Activated CD8-positive, alpha-beta T cell treated with anti-CD3 and anti-CD28 coated beads for 36 hours (primary cell): ENCODE measurements around the gene CHD2. TPM values are rescaled to one million over a fixed set of nuclear protein-coding genes. Genes with fewer than 3 reads are reported as not detected.

Experiments
- ATAC-seq: fragments of 200-7000 bp; cut with Tn5 transposase; one replicate; pipeline ENCODE4 v1.10.0; 2021; ENCODE audit warnings: mild to moderate bottlenecking, moderate library complexity
- CTCF ChIA-PET: fragments of 350-600 bp; sonication (Branson Sonifier 250); formaldehyde crosslinking; loops from one replicate; lab custom pipeline; 2021; ENCODE audit warnings: antibody characterized with exemption; lab: Charles Lee
- POLR2A ChIA-PET: fragments of 350-600 bp; sonication (Branson Sonifier 250); formaldehyde crosslinking; loops from one replicate; lab custom pipeline; 2021; ENCODE audit warnings: antibody characterized with exemption; lab: Charles Lee
- DNase-seq: peaks from one replicate; pipeline ENCODE4 v3.0.0-alpha.2; 2020
- H3K27ac Mint-ChIP-seq: one replicate; pipeline ENCODE4 v1.8.0; 2021; ENCODE audit warnings: mild to moderate bottlenecking, mixed read lengths
- H3K27me3 Mint-ChIP-seq: one replicate; pipeline ENCODE4 v1.8.0; 2021; ENCODE audit warnings: mixed read lengths
- H3K36me3 Mint-ChIP-seq: one replicate; pipeline ENCODE4 v1.8.0; 2021; ENCODE audit warnings: low read depth, mixed read lengths
- H3K4me1 Mint-ChIP-seq: one replicate; pipeline ENCODE4 v1.8.0; 2021; ENCODE audit warnings: low read depth, mixed read lengths
- H3K4me3 Mint-ChIP-seq: one replicate; pipeline ENCODE4 v1.8.0; 2021; ENCODE audit warnings: mild to moderate bottlenecking, moderate library complexity, mixed read lengths
- H3K9me3 Mint-ChIP-seq: one replicate; pipeline ENCODE4 v1.8.0; 2021; ENCODE audit warnings: mixed read lengths
- CTCF ChIP-seq: fragments of 200-600 bp; IDR thresholded peaks from one replicate; pipeline ENCODE4 v1.8.0; 2022; ENCODE audit warnings: antibody characterized with exemption, mild to moderate bottlenecking
- intact Hi-C: fragments of 100-400 bp; cut with micrococcal nuclease; formaldehyde crosslinking; loops from one replicate; pipeline ENCODE4 v1.10.0; 2022
- total RNA-seq, 2 experiments: library from RNA; stranded (reverse); gene quantifications; one replicate each; pipeline ENCODE4 v1.2.3, GENCODE V29; 2021

CHD2 gene
- total RNA-seq, 2 experiments from 2014 or later: 124 to 138 TPM

DNA sequence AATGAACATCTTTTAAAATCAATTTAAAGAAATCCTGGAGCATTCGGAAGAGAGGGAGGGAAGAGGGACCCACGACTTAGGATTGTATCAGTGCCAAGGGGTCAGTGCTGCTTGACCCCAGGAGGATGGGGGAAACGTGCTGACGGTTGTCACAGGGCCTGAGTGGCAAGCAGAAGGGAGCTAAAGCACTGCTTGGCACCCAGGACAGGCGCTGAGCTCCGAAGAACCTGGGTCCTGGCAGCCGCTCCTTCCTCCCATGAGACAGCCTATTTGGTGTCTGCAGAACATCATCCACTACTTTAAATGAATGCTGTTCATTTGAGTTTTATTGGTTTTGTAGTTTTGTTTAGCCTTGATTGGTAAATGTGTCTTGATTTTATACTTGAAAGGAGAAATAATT is 134.4 kb downstream of the CHD2 start:
- no peak overlapping the region for H3K27ac Mint-ChIP-seq
- ChIA-PET POLR2A (no interaction called here), CTCF (interaction anchor here (2.1 kb wide), 1 partner anchor 236 kb away, joined by 15 read pairs; no protein-coding TSS in a partner anchor)
- no peak for TF ChIP-seq CTCF
- no peak for ATAC-seq
- intact Hi-C loops: loop anchor here (5.0 kb wide), 1 partner anchor 237 kb away; no protein-coding TSS in a partner anchor
- H3K9me3 Mint-ChIP-seq: no peaks in the 10 kb centered on the region
- no peak overlapping the region for H3K4me3 Mint-ChIP-seq
- peaks cover 16% of the 10 kb centered on the region for H3K4me1 Mint-ChIP-seq
- no peak for DNase-seq
- H3K36me3 Mint-ChIP-seq: no peaks in the 10 kb centered on the region
- H3K27me3 Mint-ChIP-seq: no peaks in the 10 kb centered on the region

DNA sequence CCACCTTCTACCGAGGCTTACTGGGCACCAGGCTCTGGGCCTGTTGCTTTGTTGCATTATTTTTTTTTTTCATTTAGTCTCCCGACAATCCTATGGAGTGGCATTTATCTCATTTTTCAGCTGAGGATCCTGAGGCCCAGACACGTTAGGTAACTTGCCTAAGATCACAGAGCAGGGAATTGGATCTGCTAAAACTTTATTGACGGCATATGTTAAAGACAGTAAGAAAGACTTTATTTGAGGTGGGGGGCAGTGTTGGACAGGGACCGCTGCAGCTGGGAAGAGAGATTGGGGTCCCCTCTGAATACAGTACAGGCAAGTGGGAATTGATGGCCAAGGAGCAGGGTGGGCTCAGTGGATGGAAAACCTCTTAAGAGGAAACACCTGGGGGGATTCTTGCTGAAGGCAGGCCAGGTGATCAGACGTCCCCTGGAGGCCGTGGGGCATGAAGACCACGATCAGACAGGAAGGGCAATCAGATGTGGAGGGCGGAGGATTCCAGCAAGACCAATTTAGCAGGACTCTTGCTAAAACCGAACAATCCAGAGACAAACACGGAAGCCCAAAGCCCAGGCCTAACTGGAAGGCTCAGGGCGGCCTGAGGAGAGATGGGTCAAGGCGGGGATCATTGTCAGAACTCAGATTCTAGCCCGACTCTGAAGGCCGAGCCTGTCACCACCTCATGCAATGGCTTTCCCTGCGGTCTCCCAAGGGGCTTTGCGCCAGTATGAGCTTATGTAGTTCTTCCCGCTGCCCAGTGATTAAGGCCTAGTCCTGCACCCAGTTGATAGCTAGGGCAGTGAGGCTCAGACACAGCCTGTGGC is 135.2 kb downstream of the CHD2 start:
- Mint-ChIP-seq H3K4me1 (peaks cover 9% of the 10 kb centered on the region), H3K27ac (no peak overlapping the region), H3K27me3 (no peaks in the 10 kb centered on the region), H3K4me3 (no peak overlapping the region), H3K36me3 (no peaks in the 10 kb centered on the region), H3K9me3 (no peaks in the 10 kb centered on the region)
- ChIA-PET CTCF (interaction anchor here (0.8 to 2.1 kb wide), 11 partner anchors 15 to 1085 kb away, joined by 3 to 15 read pairs (median 3); partner anchors contain the start of gene RGMA), POLR2A (no interaction called here)
- DNase-seq (no peak), ATAC-seq (peak; percentile 38)
- intact Hi-C loops: no loop called here
- no peak for TF ChIP-seq CTCF

DNA sequence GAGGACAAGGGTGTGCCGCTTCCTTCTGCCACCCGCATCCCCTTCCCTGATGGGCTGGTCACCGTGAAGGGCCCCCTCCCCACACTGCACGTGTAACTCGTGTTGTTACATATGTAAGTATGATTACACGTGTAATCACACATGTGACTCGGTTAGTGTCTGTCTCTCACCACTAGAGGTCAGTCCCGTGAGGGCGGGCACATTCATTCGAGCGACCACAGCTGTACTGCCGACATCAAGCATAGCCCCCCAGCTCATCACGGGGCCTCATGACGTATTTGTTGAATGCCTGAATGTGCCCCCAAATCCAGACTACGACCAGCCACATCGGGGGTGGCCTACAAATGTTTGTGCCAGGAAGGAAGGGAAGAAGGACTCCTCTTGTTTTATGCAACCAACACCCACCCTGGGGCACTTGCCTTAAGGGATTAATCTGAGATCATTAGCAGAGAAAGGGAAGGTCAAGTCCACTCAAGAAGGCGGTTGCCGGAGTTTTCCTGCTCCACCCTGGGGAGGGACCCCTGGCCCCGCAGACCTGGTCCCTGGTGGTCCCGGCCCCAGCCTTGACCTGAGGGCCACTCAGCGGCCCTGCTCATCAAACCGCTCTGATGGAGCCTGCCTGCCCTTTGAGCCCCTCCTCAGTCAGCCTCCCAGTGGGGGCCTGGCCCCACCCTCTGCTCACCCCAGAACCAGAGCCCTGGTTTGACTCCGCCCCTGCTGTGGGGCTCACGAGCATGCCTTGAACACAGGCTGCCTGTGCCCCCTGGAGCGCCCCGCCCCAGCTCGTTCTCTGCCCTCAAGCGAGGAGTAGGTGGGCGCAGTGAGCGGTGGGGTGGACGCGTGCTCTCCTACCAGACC is 136.1 kb downstream of the CHD2 start:
- ChIA-PET POLR2A (interaction anchor here (1.1 kb wide), 1 partner anchor 8 kb away, joined by 4 read pairs; no protein-coding TSS in a partner anchor), CTCF (interaction anchor here (0.6 to 2.1 kb wide), 12 partner anchors 14 to 1084 kb away, joined by 3 to 15 read pairs (median 3); partner anchors contain the start of gene RGMA)
- H3K36me3 Mint-ChIP-seq: no peaks in the 10 kb centered on the region
- H3K4me3 Mint-ChIP-seq: no peak overlapping the region
- peak; percentile 74 for DNase-seq
- ATAC-seq: peak; percentile 92
- H3K9me3 Mint-ChIP-seq: no peaks in the 10 kb centered on the region
- no peaks in the 10 kb centered on the region for H3K27me3 Mint-ChIP-seq
- H3K27ac Mint-ChIP-seq: no peak overlapping the region
- H3K4me1 Mint-ChIP-seq: peaks cover 4% of the 10 kb centered on the region
- intact Hi-C loops: no loop called here
- peak; percentile 67 for TF ChIP-seq CTCF

DNA sequence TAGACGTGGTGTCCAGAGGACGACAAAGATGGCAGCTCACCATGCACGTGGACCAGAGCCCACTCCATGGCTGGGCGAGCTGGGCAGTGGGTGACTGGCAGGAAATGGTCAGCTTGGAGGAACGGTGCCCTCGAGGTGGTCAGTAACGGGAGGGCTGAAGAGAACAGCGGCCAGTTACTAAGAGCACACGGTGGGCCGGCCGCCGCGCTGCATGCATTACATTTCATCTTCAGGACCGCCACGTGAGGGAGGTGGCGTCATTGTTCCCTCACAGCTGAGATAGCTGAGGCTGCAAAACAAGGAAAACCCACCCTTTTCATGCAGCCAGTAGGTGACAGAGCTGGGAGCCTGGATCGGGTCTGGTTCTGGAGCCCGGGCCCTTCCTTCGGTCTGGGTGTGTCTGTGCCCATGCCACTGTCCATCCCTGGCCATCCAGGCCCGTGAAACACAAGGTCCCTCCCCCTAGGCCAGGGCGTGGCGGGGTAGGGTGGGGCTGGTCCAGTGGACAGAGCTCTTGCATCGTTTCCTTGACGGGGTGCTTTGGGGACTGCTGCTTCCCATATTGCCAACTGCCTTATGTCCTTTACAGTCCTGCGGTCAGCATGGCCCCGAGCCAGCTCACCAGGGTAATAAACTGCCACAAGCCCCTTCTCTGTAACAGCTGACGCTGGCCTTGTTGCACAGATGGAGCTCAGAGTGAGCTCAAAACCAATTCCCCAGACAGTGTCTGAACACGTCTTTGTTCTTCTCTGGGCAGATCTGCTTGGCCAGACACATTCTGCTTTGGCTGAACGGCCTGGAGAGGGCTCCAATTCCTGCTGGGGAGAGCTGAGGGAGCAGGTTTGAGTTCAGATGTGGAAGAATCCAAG is 137.1 kb downstream of the CHD2 start:
- ChIA-PET CTCF (interaction anchor here (0.6 to 1.6 kb wide), 8 partner anchors 9 to 240 kb away, joined by 3 to 11 read pairs (median 3); no protein-coding TSS in a partner anchor), POLR2A (interaction anchor here (1.1 to 1.6 kb wide), 2 partner anchors 8 to 9 kb away, joined by 4 to 7 read pairs; no protein-coding TSS in a partner anchor)
- H3K27ac Mint-ChIP-seq: no peak overlapping the region
- no peaks in the 10 kb centered on the region for H3K27me3 Mint-ChIP-seq
- ATAC-seq: no peak
- TF ChIP-seq CTCF: no peak
- H3K9me3 Mint-ChIP-seq: no peaks in the 10 kb centered on the region
- H3K4me1 Mint-ChIP-seq: peaks cover 4% of the 10 kb centered on the region
- no peak for DNase-seq
- H3K36me3 Mint-ChIP-seq: no peaks in the 10 kb centered on the region
- H3K4me3 Mint-ChIP-seq: no peak overlapping the region
- intact Hi-C loops: no loop called here
